ENCODE measurements around the gene DR1. TPM values are rescaled to one million over a fixed set of nuclear protein-coding genes. Genes with fewer than 3 reads are reported as not detected.
"Not testable (repeated sequence)": the region's sequence is repeated elsewhere in the genome, so short reads cannot be mapped to it uniquely, and the experiment has no call there.

The DR1 gene
- total RNA-seq, 1 donor from 2014 or later: 58.1 TPM

DNA sequence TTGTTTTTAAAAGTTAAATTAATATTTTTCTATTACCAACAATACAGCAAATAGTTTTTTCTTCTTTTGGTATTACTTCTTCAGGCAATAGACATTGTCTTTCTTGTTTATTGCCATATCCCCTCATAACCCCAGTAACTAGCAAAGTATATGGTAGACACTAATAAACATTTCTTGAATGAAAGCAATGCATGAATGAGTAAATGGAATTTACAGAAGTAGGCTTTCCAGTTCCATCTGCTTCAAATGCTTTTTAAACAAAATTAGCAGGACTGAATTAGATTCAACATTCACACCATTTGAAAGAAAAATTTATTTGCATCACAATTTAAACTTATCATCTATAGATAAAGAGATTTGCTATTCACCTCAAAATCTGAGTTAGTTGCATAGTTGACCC is 5.6 kb upstream of the DR1 start:
- DNase-seq (ENCODE audit: low spot score): no peak

DNA sequence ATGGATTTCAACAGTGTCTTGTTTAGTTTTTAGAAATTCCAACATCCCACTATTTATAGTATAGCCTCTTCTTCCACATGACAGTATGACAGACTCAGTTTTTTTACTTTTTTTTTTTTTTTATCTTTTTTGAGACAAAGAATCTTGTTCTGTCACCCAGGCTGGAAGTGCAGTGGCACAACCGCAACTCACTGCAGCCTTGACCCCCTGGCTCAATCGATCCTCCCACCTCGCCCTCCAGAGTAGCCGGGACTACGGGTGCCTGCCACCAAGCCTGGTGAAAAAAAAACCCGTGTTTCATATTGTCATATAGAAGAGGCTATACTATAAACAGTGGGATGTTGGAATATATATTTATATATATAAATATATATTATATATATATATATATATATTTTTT is 1.2 kb upstream of the DR1 start:
- no peak for DNase-seq (ENCODE audit: low spot score)

DNA sequence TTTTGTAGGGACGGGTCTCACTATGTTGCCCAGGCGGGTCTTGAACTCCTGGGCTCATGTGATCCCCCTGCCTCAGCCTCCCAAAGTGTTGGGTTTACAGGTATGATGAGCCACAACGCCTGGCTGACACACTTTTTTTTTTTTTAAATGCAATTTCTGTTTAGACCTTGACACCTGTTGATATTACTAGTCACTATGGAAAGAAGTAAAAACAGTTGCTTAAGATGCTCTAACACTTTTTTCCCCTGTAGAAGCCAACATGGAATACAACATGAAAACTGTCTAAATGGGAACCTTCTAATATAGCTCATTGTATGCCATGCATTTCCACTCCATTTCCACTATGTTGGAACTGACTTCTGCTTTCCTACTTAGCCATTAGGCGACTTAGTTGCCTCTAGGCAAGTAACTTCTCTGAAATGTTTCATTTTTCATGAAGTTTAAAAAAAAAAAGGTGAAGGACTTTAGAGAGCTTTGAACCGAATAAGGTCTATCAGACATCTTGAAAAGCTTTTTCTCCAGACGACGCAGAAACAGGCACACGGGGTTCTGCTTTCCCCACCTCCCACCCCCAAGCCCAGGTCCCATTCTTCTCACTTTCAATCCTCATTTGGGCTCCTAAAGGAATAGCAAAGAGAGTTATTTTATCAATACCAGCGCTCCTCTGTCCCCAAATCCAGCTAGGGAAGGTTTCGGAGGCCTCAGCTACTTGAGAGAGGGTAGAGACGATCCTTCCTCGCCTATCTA is 648 bp upstream of the DR1 start:
- DNase-seq (ENCODE audit: low spot score): no peak

DNA sequence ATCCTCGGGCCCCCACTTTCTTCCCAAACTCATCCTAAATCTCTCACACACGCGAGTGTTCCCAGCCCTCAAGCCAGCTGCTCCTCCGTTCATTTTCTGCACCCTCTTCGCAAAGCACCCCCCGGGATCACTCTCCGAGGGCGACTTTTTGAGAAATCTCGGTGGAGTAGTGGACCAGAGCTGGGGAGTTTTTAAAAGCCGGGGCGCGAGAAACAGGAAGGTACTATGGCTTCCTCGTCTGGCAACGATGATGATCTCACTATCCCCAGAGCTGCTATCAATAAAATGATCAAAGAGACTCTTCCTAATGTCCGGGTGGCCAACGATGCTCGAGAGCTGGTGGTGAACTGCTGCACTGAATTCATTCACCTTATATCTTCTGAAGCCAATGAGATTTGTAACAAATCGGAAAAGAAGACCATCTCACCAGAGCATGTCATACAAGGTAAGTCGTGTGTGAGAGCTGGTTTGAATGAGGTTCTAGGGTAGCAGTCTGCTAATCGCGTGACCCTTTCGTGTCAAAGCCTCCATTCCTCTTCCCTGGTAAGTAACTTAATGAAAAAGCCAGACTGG is 800 bp downstream of the DR1 start:
- DNase-seq (ENCODE audit: low spot score): no peak

DNA sequence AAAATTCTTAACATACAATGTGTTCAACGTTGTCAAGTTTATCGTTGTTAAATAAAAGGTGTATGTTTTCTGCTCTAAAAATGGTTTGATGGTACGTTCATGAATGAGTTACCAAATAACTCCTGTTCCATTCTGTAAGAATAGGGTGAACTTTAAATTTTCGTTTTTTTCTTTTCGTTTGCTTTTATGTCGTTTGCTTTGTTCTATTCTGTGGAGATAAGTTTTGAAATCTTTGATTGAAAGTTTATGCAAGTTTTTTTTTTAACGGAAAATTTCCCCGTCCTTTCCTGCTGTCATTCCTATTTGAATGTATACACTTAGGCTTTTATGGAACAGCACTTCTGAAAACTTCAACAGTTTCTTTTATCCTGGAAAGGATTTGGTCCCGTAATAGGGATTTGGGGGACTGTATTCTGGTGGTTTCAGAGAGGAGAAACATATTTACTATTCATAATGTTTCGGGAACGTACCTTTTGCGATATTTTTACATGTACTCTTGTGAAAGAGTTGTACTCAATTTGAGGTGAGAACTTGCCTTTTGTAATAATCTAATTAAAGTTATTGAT is 1.7 kb downstream of the DR1 start:
- no peak for DNase-seq (ENCODE audit: low spot score)

DNA sequence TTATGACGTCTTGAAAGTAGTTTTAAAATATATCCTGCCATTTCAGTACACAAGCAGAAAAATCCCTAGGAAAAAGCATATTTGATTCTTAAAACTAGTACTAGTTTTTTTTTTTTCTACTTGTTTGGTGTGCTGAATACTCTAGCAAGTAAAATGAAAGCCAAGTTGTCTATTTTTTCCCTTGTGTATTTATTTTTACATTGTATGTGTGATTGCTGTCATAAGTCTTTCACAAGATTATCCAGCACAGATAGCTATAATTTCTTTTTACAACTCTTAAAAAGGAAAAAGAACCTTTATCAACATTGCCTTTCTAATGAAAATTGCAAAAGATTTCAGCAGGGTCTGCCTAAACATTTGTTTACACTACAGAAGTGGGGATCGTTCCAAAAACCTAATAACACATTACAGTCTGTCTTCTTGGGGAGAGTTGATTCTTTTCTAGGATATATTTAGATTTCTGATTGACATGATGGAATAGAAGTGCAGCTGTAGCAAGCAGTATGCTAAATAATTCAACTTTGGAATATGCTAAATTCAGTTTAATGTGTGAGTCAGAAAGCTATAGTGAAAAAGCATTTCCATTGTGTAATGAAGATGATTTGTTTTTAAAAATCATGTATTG is 2.5 kb downstream of the DR1 start:
- no peak for DNase-seq (ENCODE audit: low spot score)

DNA sequence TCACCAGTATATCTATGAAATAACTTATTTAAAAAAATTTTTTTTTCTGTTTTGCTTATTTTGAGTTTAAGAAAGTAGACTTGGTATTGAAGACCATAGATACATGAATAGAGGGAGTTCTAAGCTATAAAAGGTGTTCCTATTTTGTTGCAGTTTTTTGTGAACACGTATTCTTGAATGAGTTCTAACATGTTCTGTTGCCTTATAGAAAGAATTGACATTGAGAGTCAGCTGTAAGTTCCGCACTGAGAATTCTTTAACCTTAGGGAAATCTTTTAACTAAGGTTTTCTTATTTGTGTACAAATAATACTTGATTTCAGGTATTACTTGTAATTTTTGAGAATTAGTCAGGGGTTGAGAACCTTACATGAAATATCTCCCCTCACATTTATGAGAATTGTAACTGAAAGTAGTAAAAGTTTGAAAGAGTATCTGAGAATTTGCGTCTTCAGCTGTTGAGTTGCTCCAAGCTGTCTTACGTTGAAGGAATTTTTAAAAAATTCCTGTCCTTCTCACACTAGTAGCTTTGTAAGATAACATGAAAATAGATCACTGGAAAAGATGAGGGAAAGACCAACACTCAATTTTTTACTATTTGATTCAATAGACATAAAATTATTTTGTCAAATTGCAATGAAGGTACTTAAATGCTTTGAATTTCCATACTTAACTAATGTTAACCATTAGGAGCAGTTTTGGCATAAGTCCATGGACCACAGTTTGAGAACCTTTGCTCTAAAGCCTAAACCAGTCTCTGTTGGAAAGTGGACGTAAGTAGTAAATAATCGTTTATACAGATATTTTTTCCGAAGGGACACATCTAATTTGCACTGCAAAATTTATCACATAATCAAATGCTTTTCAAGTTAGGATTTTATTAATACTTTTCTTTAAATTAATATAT is 3.8 kb downstream of the DR1 start:
- DNase-seq (ENCODE audit: low spot score): no peak

DNA sequence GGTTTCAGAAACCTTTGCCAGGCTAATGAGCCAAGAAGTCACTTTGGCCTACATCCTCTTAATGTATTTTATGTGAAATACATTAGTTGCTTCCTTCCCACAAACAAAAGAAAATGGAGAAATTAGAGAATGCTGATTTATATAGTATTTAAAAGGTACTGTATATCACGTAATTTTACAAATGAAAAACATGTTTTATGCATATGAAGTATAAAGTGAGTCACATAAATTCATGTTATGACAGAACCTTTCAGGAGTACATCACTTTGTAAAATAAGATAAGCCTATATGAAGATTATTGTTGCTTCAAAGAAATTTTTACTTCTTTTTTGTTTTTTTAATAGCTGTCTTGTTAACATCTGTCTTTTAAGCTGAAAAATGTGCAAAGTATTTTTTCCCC is 4.6 kb downstream of the DR1 start:
- no peak for DNase-seq (ENCODE audit: low spot score)

DNA sequence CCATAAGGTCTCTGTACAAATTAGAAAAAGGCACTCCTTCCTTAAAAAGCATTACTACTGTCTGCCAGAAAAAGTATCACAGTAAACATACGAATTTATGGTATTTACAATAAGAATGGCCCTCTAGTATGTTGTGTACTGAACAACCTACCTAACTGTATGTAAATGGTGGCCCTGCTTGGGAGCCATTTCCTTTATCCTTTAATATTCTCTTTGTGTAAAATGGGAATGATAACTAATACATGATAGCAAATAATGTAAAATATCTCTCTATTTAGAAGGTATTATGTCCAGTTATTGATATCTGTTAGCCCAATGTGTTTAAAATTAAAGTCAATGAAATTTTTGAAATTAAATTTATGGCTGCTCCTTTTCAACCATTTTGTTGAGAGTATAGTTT is 5.2 kb downstream of the DR1 start:
- DNase-seq (ENCODE audit: low spot score): no peak

DNA sequence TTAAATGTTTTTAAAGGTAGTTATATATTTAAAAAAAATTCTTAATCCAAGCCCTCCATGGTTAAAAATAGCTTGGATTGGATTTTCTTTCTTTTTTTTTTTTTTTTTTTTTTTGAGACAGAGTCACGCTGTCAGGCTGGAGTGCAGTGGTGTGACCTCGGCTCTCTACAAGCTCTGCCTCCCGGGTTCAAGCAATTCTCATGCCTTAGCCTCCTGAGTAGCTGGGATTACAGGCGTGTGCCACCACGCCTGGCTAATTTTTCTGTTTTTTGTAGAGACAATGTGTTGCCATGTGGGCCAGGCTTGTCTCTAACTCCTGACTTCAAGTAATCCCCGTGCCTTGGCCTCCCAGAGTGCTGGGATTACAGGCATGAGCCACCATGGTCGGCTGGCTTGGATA is 5.6 kb downstream of the DR1 start:
- not testable (repeated sequence) for DNase-seq (ENCODE audit: low spot score)

DNA sequence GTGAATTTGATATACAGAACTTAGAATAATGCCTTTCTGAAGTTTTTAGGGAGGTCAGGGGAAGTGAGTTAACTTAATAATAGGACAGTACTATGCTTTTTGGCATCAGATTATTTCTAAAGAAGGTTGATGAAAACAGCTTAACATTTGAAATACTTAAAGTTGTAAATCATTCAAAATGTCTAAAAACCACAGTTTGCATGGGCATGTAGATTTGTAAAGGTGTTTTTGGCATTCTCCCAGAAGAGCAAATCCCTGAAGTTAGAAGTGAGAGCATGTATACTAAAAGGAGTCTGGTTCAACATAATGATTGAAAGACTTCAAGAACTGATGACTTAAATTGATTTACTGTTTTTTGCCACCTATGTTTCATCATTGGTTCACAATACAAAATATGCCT is 6.7 kb downstream of the DR1 start:
- no peak for DNase-seq (ENCODE audit: low spot score)

DNA sequence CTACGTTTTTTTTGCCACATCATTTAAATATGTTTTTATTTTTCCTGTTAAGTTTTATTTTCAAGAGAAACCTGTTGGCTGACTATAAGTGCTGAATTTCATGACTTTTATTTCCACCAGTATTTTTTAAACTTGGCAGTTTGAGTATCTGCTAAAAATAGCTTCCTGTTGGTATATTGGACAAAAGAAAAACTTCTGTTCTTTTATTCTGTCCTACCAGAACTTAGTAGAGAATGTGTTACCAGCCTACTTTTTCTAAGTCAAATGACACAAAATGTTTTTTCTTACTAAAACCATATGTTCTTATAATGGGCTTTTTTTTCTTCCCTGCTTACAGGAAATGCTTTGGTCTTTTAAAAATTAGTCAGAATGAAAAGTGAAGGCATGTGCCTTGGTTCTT is 7.6 kb downstream of the DR1 start:
- no peak for DNase-seq (ENCODE audit: low spot score)

DNA sequence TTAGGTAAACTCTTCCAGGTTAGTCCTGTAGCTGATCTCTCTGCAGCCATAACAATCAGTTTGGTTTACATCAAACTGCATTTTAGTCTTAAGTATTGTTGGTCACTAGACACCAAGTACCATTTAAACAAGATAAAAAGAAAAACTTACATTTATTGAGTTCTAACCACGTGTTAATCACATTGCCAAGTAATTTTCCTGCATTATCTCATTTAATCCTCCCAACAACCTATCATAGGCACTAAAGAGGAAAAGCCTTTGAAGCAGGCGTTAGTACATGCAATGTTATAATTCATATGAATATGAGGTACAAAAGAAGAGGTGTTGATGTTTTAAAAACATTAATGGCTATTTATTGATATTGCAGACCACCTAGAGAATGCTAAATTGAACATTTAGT is 9.0 kb downstream of the DR1 start:
- no peak for DNase-seq (ENCODE audit: low spot score)

DNA sequence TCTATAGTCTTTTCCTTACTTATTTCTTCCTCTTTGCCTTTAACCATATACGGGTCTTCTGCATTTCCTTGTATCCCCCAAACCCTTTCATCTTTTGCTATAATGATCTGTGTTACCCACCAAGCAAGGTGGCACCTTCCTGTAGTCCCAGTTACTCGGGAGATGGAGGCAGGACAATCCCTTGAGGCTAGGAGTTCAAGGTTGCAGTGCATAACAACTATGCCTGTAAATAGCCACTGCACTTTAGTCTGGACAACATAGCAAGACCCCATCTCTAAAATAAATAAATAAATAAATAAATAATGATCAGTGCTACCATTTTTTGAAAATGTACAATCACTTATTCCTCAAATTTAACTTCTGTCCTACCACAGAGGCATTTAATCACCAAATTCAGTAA is 11.5 kb downstream of the DR1 start:
- DNase-seq (ENCODE audit: low spot score): no peak

DNA sequence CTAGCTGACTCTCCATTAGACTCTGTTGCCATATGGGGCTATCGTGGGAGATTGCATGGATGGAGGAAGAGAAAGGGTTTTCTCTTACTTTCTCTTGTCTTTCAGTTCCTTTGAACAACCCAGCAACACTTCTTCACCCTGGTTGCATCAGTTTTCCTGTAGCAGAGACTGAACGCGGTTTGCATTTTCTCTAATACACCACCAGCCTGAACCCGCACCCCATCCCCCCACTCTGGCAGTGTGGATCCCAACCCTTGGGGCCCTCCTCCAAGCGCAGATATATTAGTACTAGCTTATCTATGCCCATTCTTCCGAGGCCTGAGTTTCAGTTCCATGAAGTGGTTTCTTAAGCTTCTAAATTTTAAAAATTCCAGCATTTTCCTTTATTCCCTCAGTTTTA is 12.6 kb downstream of the DR1 start:
- no peak for DNase-seq (ENCODE audit: low spot score)

DNA sequence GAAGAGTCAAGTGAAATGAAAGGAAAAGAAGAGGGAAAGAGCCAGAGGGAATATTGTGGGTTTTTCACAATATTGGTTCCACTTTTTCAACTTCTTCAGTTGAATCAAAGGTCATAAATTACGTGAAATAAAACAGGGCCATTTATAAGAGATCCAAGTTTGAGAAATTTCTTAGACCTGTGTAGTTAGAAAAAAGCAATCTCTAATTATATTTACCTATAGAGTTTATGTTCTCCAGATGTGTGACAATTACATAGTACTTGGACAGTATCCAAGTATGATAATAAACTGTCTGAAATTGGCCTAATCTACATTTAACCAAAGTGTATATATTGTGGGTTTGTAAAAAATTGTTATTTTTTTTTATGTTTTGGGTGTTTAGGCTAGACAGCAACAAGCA is 14.4 kb downstream of the DR1 start:
- no peak for DNase-seq (ENCODE audit: low spot score)

DNA sequence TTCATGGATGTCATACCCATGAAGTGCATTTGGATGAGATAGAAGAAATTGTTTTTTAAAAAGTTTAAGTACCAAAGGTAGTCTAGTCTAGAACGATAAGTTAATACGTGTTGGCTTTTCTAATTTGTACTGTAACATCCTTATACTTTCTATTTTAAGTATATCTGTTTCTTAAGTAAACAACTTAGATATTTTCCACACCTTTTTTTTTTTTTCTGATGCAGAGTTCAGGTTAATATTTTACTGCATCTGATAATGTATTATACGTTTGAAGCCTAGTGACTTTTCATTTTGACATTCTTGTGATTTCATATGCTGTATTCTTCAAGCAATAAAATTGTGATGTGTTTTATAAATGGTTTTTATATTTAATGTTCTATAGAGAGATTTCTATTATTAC is 16.5 kb downstream of the DR1 start:
- DNase-seq (ENCODE audit: low spot score): no peak

DNA sequence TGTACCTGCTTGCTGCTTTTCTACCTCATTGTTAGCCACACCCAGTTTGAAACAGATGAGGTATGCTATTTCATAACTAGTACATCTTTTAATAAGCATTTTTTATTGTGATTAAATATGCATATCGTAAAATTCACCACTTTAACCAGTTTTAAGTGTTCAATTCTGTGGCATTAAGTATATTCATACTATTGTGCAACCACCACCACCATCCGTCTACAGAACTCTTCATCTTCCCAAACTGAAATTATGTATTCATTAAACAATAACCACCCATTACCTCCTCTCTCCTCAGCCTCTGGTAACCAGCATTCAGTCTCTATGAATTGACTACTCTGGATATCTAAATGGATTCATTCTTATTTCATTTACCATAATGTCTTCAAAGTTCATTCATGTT is 20.1 kb downstream of the DR1 start:
- no peak for DNase-seq (ENCODE audit: low spot score)

DNA sequence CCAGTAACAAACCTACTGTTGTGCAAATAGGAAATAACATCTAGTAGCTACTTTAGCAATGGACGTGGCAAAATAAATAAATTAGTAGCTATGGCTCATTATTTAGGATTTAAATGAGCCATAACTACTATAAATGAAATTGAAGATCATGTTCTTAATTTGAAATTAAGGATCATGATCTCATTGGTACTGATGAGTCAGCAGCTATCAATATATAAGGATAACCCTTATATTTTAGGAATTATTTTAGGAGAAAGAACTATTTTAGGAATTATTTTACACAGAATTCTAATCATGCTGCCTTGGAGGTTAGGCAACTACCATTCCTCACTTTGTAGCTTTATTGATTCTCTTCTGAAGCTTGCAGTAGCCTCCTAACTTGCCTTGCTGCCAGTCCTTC is 24.0 kb downstream of the DR1 start:
- no peak for DNase-seq (ENCODE audit: low spot score)

DNA sequence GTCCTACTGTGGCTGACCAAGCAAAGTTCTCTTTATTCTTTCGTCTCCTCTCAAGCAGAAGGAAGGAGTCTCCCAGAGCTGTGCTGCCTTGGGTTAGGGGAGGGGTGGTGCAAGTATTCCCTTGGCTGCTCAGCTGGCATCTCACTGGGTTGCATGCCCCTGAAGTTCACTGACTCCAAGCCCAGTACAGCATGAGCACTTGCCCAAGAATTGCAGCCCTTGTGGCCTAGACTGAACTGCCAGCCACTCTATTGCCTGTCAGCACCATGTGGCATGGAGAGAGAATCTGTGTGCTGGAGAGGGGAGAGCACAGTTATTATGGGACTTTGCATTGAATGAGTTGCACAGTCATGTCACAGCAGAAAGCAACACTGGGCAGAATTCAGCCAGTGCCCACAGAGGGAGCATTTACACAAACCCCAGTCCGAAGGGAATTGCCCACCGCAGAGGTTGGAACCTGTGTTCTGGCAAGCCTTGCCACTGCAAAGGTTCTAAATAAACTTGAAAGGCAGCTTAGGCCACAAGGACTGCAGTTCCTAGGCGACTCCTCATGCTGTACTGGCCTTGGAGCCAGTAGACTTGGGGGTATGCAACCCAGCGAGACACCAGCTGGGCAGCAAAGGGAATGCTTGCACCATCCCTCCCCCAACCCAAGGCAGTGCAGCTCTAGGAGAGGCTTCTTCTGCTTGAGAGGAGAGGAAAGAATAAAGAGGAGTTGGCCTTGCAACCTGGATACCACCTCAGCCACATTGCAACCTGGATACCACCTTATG is 28.8 kb downstream of the DR1 start:
- no peak for DNase-seq (ENCODE audit: low spot score)

DNA sequence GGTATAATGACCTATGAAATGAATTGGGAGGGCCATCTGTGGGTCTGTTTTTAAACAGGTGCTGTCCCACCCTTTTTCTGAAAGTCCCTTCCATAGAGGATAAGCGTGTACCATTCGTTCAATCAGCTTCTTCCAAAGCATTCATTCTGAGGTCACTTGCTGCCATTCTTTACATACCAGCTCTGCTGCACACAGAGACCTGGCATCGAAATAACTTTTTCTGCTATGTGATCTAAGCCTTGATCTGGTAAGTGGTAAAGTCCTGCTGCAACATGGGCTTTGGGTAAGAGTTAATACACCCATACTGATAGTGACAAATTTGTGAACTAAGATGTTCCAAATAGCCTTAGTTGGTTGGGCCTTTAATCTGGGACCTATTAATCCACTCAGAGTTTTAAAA is 38.9 kb downstream of the DR1 start:
- no peak for DNase-seq (ENCODE audit: low spot score)
